ENCODE measurements around the gene TCFL5.

TCFL5 gene

GRCh38 chr20:62825333-62825985 lies 36.2 kb downstream of the TCFL5 start:
- no peak for TF ChIP-seq ZNF274 (IDR thresholded peaks at IDR 0.05; ENCODE audit: low read depth, low read length)
- no peak overlapping the region for H3K4me3 ChIP-seq (ENCODE audit: low read length)

- TF ChIP-seq ZNF274 (IDR thresholded peaks at IDR 0.05; ENCODE audit: low read depth, low read length): no peak
- no peak overlapping the region; the same call in 1 of the 2 replicates for H3K4me3 ChIP-seq (ENCODE audit: low read length)
Measured at GRCh38 chr20:62824476-62825332, 36.9 kb downstream of the TCFL5 start.

- TF ChIP-seq ZNF274 (IDR thresholded peaks at IDR 0.05; ENCODE audit: low read depth, low read length): no peak
- no peak overlapping the region for H3K4me3 ChIP-seq (ENCODE audit: low read length)
Measured at GRCh38 chr20:62823688-62824475, 37.7 kb downstream of the TCFL5 start.

- no peak overlapping the region for H3K4me3 ChIP-seq (ENCODE audit: low read length)
- no peak for TF ChIP-seq ZNF274 (IDR thresholded peaks at IDR 0.05; ENCODE audit: low read depth, low read length)
Measured at GRCh38 chr20:62822788-62823651, 38.6 kb downstream of the TCFL5 start.

- TF ChIP-seq ZNF274 (IDR thresholded peaks at IDR 0.05; ENCODE audit: low read depth, low read length): no peak
- no peak overlapping the region for H3K4me3 ChIP-seq (ENCODE audit: low read length)
Measured at GRCh38 chr20:62822239-62822787, 39.3 kb downstream of the TCFL5 start.

GRCh38 chr20:62821726-62822210 lies 39.9 kb downstream of the TCFL5 start:
- no peak for TF ChIP-seq ZNF274 (IDR thresholded peaks at IDR 0.05; ENCODE audit: low read depth, low read length)

GRCh38 chr20:62820962-62821725 lies 40.5 kb downstream of the TCFL5 start:
- no peak for TF ChIP-seq ZNF274 (IDR thresholded peaks at IDR 0.05; ENCODE audit: low read depth, low read length)
- H3K4me3 ChIP-seq (ENCODE audit: low read length): no peak overlapping the region

More at GRCh38 chr20:62821726-62822210, 39.9 kb downstream of the TCFL5 start:
- no peak overlapping the region for H3K4me3 ChIP-seq (ENCODE audit: low read length)

- H3K4me3 ChIP-seq (ENCODE audit: low read length): no peak overlapping the region
- no peak for TF ChIP-seq ZNF274 (IDR thresholded peaks at IDR 0.05; ENCODE audit: low read depth, low read length)
Measured at GRCh38 chr20:62820208-62820961, 41.2 kb downstream of the TCFL5 start.

GRCh38 chr20:62819494-62820174 lies 42.0 kb downstream of the TCFL5 start:
- H3K4me3 ChIP-seq (ENCODE audit: low read length): no peak overlapping the region

GRCh38 chr20:62818592-62819493 lies 42.8 kb downstream of the TCFL5 start:
- no peak overlapping the region for H3K4me3 ChIP-seq (ENCODE audit: low read length)
- TF ChIP-seq ZNF274 (IDR thresholded peaks at IDR 0.05; ENCODE audit: low read depth, low read length): no peak

More at GRCh38 chr20:62819494-62820174, 42.0 kb downstream of the TCFL5 start:
- TF ChIP-seq ZNF274 (IDR thresholded peaks at IDR 0.05; ENCODE audit: low read depth, low read length): no peak

Measured in GM08714 (cell line).